Measurements from ENCODE around the gene CAPN3.

CAPN3 gene

GRCh38 chr15:42394106-42394505 lies 34.8 kb downstream of the CAPN3 start:
- DNase-seq (no peak), ATAC-seq (no peak)

DNA sequence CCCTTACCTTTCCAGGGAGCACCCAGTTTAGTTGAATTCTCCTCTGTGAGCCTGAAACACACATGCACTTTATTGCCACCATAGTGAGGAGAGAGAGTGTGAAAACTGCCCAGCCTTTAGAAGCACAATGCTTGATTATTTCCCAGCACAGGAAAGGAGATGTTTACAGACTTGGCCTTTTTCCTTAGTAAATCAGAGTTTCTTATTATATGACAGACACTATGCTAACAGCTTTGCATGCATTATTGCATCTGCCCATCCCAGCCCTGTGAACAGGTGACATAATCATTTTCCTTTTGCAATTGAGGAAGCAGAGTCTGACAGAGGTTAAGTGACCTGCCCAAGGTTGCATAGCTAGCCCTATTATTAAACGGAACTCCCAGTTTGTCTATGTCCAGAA lies 36.5 kb downstream of the CAPN3 start:
- DNase-seq (no peak), ATAC-seq (no peak)

- peak; percentile 47 for ATAC-seq
- DNase-seq = no peak
Measured at GRCh38 chr15:42401544-42402454, 42.5 kb downstream of the CAPN3 start.

DNA sequence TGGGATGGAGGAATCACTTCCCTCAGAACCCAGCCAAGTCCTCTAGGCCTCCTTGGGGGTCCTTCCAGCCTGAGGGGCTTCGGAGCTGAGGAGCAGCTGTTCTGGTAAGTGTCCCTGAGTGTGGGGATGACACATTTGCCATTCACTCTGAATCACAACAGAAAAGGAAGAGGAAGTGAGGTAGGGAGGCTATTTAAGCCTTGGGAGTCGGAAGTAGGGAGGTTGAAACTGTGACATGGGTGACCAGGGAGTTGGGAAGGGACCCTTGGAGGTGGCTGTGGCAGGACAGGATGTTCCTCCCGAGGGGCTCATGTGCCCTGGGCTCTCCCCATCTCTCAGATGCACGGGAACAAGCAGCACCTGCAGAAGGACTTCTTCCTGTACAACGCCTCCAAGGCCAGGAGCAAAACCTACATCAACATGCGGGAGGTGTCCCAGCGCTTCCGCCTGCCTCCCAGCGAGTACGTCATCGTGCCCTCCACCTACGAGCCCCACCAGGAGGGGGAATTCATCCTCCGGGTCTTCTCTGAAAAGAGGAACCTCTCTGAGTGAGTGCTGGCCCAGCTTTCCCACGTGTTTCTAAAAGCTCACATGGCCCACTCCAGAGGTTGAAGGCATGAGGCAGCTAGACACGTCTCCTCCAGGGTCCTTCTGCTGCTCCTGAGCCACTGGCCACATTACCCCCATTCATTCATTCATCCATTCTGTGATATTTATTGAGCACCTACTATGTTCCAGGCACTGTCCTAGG lies 43.3 kb downstream of the CAPN3 start:
- ATAC-seq = no peak
- DNase-seq = no peak

GRCh38 chr15:42403389-42403788 lies 44.1 kb downstream of the CAPN3 start:
- no peak for ATAC-seq
- DNase-seq = no peak

DNA sequence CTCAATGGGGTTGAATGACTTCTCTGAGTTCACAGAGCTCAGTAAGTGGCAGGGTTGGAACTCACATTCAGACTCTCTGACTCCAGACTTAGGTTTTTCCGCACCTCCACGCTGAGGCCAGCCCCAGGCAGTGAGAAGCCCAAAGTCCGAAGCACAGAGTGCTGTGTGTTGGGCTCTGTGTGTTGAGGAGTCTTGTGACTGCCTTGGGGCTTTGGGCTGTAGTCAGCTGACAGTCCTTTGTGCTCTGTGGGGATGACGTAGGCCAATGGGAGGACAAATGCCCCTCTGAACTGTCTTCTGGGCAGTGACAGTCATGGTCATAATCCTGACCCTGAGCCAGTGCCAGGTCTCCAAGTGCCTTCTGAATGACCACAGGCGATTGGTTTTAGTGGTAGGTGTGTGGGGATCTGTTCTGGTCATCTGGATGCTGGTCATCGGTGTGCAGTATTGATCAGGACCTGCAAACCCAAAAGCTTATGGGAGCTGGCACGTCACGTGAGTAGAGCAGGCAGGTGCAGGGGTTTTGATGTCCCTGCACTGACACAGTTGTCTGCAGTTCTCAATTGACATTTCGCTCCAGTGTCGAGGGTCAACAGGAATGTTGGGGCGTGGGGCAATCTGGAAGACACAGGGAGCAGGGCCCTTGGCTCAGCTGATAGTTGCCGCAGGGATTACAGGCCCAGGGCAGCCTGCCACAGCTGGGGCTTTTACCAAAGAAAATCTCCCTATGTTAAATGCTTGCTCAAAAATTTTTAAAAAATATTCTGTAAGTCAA lies 45.3 kb downstream of the CAPN3 start:
- no peak for ATAC-seq
- DNase-seq = no peak

DNA sequence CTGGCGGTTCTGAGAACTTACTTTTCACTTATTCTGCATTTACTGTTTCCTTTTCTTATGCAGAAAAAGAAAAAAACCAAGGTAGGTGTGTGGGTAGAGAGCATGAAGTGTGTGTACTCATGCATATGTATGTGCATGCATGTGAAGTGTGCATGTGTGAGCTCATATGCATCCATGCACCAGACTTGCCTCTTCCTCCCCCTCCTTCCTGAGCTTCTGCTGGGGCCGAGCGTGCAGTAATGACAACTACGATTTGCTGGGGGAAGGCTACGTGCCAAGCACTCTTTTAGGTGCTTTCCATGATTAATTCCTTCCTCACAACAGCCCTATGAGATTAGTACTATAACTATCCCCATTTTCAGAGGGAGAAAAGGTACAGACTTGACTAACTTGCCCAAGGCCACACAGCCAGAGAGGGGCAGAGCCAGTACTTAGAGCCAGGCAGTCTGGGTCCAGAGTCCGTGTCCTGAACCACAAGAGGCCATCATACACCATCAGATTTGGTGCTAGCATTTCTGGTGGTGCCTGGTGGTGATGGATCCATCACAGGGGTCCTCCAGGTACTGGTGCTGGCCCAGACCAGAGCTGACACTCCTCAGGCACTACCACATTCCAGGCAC lies 46.7 kb downstream of the CAPN3 start:
- no peak for ATAC-seq
- no peak for DNase-seq

- ATAC-seq = no peak
- DNase-seq = no peak
Measured at GRCh38 chr15:42408178-42408577, 48.9 kb downstream of the CAPN3 start.

- DNase-seq = no peak
- ATAC-seq = no peak
Measured at GRCh38 chr15:42409011-42409410, 49.7 kb downstream of the CAPN3 start.

DNA sequence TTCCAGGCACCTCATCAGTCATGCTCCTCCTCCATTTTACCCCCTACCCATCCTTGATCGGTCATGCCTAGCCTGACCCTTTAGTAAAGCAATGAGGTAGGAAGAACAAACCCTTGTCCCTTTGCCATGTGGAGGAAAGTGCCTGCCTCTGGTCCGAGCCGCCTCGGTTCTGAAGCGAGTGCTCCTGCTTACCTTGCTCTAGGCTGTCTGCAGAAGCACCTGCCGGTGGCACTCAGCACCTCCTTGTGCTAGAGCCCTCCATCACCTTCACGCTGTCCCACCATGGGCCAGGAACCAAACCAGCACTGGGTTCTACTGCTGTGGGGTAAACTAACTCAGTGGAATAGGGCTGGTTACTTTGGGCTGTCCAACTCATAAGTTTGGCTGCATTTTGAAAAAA lies 52.6 kb downstream of the CAPN3 start:
- DNase-seq = no peak

GRCh38 chr15:42413920-42414319 lies 54.6 kb downstream of the CAPN3 start:
- DNase-seq (no peak), ATAC-seq (no peak)

More for the DNA sequence above, 52.6 kb downstream of the CAPN3 start:
- no peak for ATAC-seq

DNA sequence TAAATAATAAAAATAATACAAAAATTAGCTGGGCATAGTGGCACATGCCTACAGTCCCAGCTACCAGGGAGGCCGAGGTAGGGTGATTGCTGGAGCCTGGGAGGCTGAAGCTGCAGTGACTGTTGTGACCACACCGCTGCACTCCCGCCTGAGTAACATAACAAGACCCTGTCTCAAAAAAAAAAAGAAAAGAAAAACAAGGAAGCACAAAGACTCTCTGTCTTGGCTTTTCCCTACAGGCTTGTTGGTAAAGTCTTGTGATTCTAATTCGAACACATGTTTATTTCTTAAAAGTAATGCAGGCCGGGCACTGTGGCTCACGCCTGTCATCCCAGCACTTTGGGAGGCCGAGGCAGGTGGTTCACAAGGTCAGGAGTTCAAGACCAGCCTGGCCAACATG lies 60.1 kb downstream of the CAPN3 start:
- ATAC-seq = no peak
- DNase-seq = no peak

GRCh38 chr15:42421376-42421775 lies 62.1 kb downstream of the CAPN3 start:
- ATAC-seq = no peak
- no peak for DNase-seq

DNA sequence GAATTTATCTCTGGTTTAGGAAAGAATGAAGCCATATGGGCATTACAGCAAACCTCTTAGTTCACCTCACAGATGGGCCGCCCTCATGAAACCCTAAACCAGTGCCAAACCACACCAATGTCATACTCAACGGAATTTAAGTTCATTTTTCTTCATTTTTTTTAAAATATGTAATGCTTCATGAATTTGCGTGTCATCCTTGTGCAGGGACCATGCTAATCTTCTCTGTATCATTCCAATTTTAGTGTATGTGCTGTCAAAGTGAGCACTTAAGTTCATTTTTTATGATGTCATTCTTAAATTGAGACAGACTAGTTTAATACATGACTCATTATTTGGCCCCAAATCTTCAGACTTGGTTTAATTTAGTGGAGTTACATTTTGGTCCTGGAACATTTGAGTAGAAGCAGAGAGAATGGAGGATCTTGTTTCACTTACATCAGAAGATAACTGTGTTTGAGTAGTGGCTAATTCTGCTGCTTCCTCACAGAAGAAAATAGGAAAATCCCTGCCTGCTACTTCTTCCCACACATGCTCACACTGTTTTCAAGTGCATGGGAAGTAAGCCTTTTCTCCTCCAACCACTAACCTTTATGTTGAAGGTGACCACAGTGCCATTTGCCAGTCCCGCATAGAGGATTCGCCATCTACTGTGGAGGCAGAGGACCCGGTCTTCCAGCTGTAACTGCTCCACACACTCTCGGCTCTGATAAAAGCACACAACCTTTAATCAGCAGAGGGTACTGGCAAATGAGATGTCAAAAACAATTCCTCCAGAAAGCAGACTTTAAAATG lies 68.3 kb downstream of the CAPN3 start:
- peak; percentile 81 for ATAC-seq
- DNase-seq = peak; percentile 7

DNA sequence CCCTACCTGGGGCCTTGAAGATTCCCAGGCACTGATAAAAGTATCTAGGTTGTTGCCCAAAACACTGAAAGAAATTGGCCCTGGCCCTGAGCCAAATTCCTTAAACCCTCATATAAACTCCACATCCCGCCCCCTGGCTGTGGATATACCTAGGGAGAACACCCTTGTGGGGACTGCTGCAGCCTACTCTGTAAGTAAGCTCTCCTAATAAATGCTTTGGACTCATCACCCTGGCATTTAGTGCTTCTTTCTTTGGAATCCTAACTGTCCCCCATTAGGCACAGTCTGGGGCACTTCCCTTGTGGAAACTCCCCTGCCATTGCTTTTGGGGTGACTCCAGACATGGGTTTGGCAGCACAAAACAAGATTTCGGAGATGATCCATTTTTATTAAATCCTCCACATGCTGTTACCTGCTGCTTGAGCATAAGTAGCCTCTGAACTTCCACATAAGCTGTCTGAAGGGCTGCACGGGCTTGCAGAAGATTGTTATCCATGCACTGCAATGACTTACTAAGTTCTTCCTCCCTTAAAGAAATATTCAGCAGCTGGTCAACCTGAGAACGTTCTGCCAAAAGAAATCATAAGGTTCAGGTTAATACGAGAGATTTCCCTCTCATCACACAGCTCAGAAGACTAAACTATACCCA lies 85.2 kb downstream of the CAPN3 start:
- no peak for ATAC-seq

GRCh38 chr15:42445551-42445950 lies 86.2 kb downstream of the CAPN3 start:
- DNase-seq (no peak), ATAC-seq (no peak)

More for the DNA sequence above, 85.2 kb downstream of the CAPN3 start:
- DNase-seq = no peak

DNA sequence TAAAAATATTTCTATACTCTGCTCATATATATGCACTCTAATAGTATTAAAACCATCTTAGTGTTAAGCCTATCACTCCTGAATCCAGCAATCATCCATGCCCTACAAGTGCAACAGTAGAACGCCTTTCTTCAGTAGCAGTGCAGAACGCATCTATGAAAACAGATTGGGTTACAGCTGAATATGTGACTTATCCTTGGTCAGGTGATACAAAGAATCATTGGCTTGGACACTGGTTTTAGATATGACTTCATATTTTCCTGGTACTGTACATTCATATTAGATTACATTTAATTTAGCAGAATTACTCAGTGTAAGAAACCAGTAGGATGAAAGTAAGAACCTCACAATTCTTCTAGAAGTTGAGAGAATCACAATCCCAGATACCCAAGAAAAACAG lies 88.3 kb downstream of the CAPN3 start:
- no peak for ATAC-seq
- DNase-seq = no peak

DNA sequence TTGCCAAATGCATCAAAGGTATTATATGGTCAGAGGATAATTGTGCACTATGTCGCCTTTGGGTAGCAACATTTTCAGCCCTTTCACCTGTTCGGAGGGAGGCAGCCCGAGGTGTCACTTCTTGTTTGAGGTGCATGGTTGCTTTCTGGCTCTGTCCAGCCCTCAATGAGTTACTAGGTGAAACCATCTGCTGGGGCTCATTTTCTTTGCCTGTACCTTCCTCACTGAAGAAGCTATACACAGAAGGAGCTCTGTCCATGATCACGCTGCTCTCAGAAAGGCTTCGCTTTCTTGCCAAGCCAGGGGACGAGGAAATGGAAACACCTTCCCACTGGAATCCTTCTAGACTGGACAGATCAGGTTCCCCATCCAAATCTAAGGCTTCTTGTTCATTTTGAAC lies 89.0 kb downstream of the CAPN3 start:
- ATAC-seq (no peak), DNase-seq (no peak)

- no peak for ATAC-seq
- DNase-seq = no peak
Measured at GRCh38 chr15:42449770-42450424, 90.6 kb downstream of the CAPN3 start.

DNA sequence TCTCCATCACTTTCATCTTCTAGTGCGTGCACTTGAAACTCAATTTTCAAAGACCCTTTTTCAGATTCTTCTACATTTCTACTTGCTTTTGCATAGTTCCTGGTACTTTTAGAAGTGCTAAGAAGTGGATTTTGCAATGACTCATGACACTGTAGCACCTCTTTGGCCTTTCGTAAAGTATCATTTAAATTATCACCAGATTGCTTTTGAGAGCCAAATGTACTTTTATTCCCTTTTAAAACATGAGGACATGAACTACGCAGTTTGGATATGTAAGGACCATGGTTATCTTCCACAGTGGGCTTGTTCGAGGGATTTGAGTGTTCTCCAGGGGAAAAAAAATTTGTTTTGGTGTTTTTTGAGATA lies 91.1 kb downstream of the CAPN3 start:
- DNase-seq (no peak), ATAC-seq (no peak)

All from stimulated activated naive CD8-positive, alpha-beta T cell treated with anti-CD3 and anti-CD28 coated beads, Interleukin-15, Interleukin-2, amounts not matched to agents 100 U/mL and 50 U/mL, for 24 hours (primary cell).